SU-DHL-6 (cell line): ENCODE results near the gene DNAJA4.

ENCODE experiments used
- H2AFZ ChIP-seq: fragments of 200-600 bp; sonication (generic); 2 replicates; pipeline ENCODE4 v1.6.1; 2014; ENCODE audit warnings: low read depth, mild to moderate bottlenecking, moderate library complexity, mixed read lengths, antibody characterized with exemption, low read length; ENCODE audit not compliant: severe bottlenecking
- H3F3A ChIP-seq: fragments of 200-600 bp; shearing (Covaris generic); 2 replicates; pipeline ENCODE4 v1.6.0; 2016; ENCODE audit warnings: antibody characterized with exemption, mild to moderate bottlenecking; ENCODE audit not compliant: insufficient read depth
- H3K27ac ChIP-seq: fragments of 200-600 bp; sonication (generic); 2 replicates; pipeline ENCODE4 v1.5.1; 2016; ENCODE audit warnings: low read depth, mild to moderate bottlenecking, low read length, moderate library complexity, mixed read lengths
- H3K27me3 ChIP-seq: fragments of 200-600 bp; sonication (generic), shearing (Covaris generic); 2 replicates; pipeline ENCODE4 v1.6.0; 2014; ENCODE audit warnings: mild to moderate bottlenecking, low read length
- H3K36me3 ChIP-seq: fragments of 200-600 bp; sonication (generic); 2 replicates; pipeline ENCODE4 v1.6.1; 2014; ENCODE audit warnings: mild to moderate bottlenecking, low read length, mixed read lengths
- H3K4me2 ChIP-seq: fragments of 300-600, 200-600 bp; shearing (Covaris generic), sonication (generic); 2 replicates; pipeline ENCODE4 v1.6.0; 2014; ENCODE audit warnings: low read length, low read depth, mild to moderate bottlenecking; ENCODE audit not compliant: poor library complexity, severe bottlenecking
- H3K4me3 ChIP-seq: fragments of 200-600 bp; sonication (generic); 2 replicates; pipeline ENCODE4 v1.5.1; 2014; ENCODE audit warnings: antibody characterized with exemption, low read length, mild to moderate bottlenecking, mixed read lengths; ENCODE audit not compliant: insufficient read depth, poor library complexity, severe bottlenecking
- H3K79me2 ChIP-seq: fragments of 200-600 bp; sonication (generic); 2 replicates; pipeline ENCODE4 v1.6.1; 2014; ENCODE audit warnings: mild to moderate bottlenecking, low read length, moderate library complexity; ENCODE audit not compliant: insufficient read depth
- H3K9ac ChIP-seq: fragments of 200-600 bp; sonication (generic); 2 replicates; pipeline ENCODE4 v1.7.0; 2014; ENCODE audit warnings: mild to moderate bottlenecking, low read length
- H3K9me2 ChIP-seq: fragments of 200-600 bp; sonication (generic); replicated peaks from 2 replicates; pipeline ENCODE4 v1.6.1; 2014; ENCODE audit warnings: low read length; ENCODE audit not compliant: insufficient read depth
- H3K9me3 ChIP-seq: fragments of 200-600 bp; sonication (generic); 2 replicates; pipeline ENCODE4 v1.6.1; 2014; ENCODE audit warnings: low read length, mixed read lengths; ENCODE audit not compliant: insufficient read depth
- H4K20me1 ChIP-seq: fragments of 200-600 bp; sonication (generic); 2 replicates; pipeline ENCODE4 v1.6.1; 2014; ENCODE audit warnings: low read depth, mild to moderate bottlenecking, antibody characterized with exemption, low read length, moderate library complexity, mixed read lengths
- CTCF ChIP-seq: fragments of 200-600 bp; sonication (generic); IDR thresholded peaks from one replicate; pipeline ENCODE4 v1.5.1; 2017; ENCODE audit warnings: antibody characterized with exemption, mild to moderate bottlenecking, low read length, moderate library complexity; ENCODE audit not compliant: insufficient read depth, poor library complexity, severe bottlenecking
- EZH2phosphoT487 ChIP-seq: fragments of 200-600 bp; sonication (generic), shearing (Covaris generic); conservative IDR thresholded peaks from 2 replicates; pipeline ENCODE4 v1.6.1; 2018; ENCODE audit warnings: mild to moderate bottlenecking, antibody characterized with exemption, low read length, moderate library complexity, mixed read lengths

The DNAJA4 gene

GRCh38 chr15:78322243-78322642 is 57.9 kb downstream of the DNAJA4 start:
- H3K27ac ChIP-seq = no peak overlapping the region
- H2AFZ ChIP-seq = no peak overlapping the region
- no peak overlapping the region for H3K4me3 ChIP-seq
- no peaks in the 10 kb centered on the region for H4K20me1 ChIP-seq
- no peaks in the 10 kb centered on the region for H3K79me2 ChIP-seq
- TF ChIP-seq CTCF = no peak
- no peak for TF ChIP-seq EZH2phosphoT487
- no peaks in the 10 kb centered on the region for H3K27me3 ChIP-seq
- no peaks in the 10 kb centered on the region for H3F3A ChIP-seq
- H3K36me3 ChIP-seq = no peaks in the 10 kb centered on the region
- H3K9me2 ChIP-seq = no peaks in the 10 kb centered on the region
- no peak overlapping the region for H3K9ac ChIP-seq
- no peak overlapping the region for H3K4me2 ChIP-seq
- H3K9me3 ChIP-seq = no peaks in the 10 kb centered on the region

GRCh38 chr15:78322724-78323521 is 58.6 kb downstream of the DNAJA4 start:
- TF ChIP-seq CTCF (no peak), EZH2phosphoT487 (no peak)
- Histone ChIP-seq H3K4me3 (no peak overlapping the region), H3K9me2 (no peaks in the 10 kb centered on the region), H3K4me2 (no peak overlapping the region), H3K36me3 (no peaks in the 10 kb centered on the region), H3K9me3 (no peaks in the 10 kb centered on the region), H3K9ac (no peak overlapping the region), H3K27ac (no peak overlapping the region), H3F3A (no peaks in the 10 kb centered on the region), H3K27me3 (no peaks in the 10 kb centered on the region), H3K79me2 (no peaks in the 10 kb centered on the region), H2AFZ (no peak overlapping the region), H4K20me1 (no peaks in the 10 kb centered on the region)

GRCh38 chr15:78323693-78324092 is 59.3 kb downstream of the DNAJA4 start:
- no peaks in the 10 kb centered on the region for H3F3A ChIP-seq
- TF ChIP-seq EZH2phosphoT487 (no peak), CTCF (no peak)
- no peaks in the 10 kb centered on the region for H3K36me3 ChIP-seq
- no peak overlapping the region for H2AFZ ChIP-seq
- H4K20me1 ChIP-seq = no peaks in the 10 kb centered on the region
- H3K4me2 ChIP-seq = no peak overlapping the region
- no peaks in the 10 kb centered on the region for H3K79me2 ChIP-seq
- H3K9ac ChIP-seq = no peak overlapping the region
- H3K27me3 ChIP-seq = no peaks in the 10 kb centered on the region
- H3K9me3 ChIP-seq = no peaks in the 10 kb centered on the region
- H3K27ac ChIP-seq = no peak overlapping the region
- no peak overlapping the region for H3K4me3 ChIP-seq
- H3K9me2 ChIP-seq = no peaks in the 10 kb centered on the region
